ENCODE data around the gene A2M.

The A2M gene

DNA sequence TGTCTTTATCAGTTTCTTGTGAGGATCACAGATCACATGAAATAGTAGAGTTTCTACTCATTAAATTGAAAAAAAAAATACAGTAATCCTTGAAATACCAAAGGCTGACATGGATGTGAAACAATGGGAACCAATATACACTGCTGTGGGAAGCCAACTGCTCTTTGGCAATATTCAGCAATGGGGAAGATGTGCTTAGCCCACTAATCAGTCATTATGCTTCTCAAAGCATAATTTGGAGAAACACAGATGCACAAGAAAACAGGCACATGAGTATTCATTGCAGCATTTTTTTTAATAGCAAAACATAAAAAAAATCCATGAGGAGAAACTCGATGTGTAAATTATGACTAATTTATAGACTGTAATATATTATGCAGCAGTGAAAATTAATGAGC lies 40.6 kb downstream of the A2M start:
- DNase-seq (ENCODE audit: insufficient read length, low spot score), result no peak
- FAIRE-seq, result no peak

GRCh38 chr12:9074484-9075137 lies 41.1 kb downstream of the A2M start:
- no peak for FAIRE-seq
- DNase-seq (ENCODE audit: insufficient read length, low spot score), result no peak

DNA sequence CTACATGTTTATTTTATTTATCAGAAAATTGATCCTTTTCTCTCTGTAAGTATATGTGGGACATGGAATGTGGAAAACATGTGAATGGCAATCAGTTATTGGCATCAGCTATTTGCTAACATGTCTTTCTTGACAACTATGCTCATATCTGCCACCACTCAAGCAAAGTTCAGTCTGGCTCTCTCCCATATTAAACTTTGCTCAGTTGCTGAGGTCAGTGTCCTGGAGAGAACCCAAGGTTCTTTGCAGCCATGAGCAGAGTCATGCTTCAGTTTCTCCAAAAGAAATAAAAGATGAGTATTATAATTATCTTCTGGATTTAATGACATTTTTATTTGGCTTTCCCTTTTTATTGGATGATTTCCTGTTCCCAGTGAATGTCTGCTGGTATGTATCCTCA lies 42.6 kb downstream of the A2M start:
- FAIRE-seq, result no peak
- no peak for DNase-seq (ENCODE audit: insufficient read length, low spot score)

DNA sequence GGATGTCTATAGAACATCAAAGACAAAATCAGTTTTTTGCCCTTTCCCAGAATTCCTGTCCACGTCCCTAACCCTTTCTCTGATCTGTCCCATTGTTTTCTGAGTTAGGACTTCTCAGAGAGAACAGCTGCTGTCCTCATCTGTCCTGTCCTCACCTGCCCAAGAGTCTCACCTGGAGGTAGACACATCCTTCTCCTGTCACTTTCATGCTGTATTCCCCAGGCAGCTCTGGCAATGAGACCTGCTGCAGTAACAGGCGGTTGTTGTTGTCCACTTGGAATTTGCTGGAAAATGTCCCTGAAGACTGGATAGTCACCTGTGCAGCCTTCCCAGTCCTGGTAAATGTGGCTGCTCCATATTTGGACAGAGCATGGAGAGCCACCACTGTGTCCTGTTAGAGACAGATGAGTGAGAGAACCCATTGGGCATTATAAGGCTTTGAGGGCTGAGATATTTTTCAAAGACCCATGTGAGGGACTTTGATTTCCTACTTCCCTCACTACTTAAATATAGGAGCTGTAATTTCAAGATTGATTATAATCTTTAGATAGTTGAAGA lies 43.2 kb downstream of the A2M start:
- FAIRE-seq (no peak), DNase-seq (ENCODE audit: insufficient read length, low spot score) (no peak)

GRCh38 chr12:9071969-9072368 lies 43.8 kb downstream of the A2M start:
- no peak for DNase-seq (ENCODE audit: insufficient read length, low spot score)
- FAIRE-seq, result no peak

GRCh38 chr12:9071518-9071917 lies 44.2 kb downstream of the A2M start:
- DNase-seq (ENCODE audit: insufficient read length, low spot score) (no peak), FAIRE-seq (no peak)

- FAIRE-seq, result no peak
- DNase-seq (ENCODE audit: insufficient read length, low spot score), result no peak
Measured at GRCh38 chr12:9070351-9070750, 45.4 kb downstream of the A2M start.

- FAIRE-seq (no peak), DNase-seq (ENCODE audit: insufficient read length, low spot score) (no peak)
Measured at GRCh38 chr12:9068600-9068999, 47.1 kb downstream of the A2M start.

GRCh38 chr12:9068086-9068485 lies 47.6 kb downstream of the A2M start:
- FAIRE-seq (no peak), DNase-seq (ENCODE audit: insufficient read length, low spot score) (no peak)

GRCh38 chr12:9066755-9067423 lies 48.8 kb downstream of the A2M start:
- FAIRE-seq (no peak), DNase-seq (ENCODE audit: insufficient read length, low spot score) (no peak)

GRCh38 chr12:9066183-9066623 lies 49.5 kb downstream of the A2M start:
- FAIRE-seq, result no peak

DNA sequence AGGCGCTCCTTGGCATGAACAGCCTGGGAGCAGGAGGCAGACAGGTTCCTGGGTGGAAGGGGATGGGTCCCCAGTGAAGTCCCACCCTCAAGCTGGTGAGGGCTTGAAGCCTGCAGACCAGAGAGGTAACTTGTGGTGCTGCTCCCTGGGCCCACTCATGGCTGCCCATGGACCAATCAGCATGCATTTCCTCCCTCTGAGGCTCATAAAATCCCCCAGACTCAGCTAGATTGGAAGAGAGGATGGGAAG lies 50.2 kb downstream of the A2M start:
- DNase-seq (ENCODE audit: insufficient read length, low spot score) (no peak), FAIRE-seq (no peak)

More at GRCh38 chr12:9066183-9066623, 49.5 kb downstream of the A2M start:
- DNase-seq (ENCODE audit: insufficient read length, low spot score), result no peak

GRCh38 chr12:9064815-9065606 lies 50.7 kb downstream of the A2M start:
- DNase-seq (ENCODE audit: insufficient read length, low spot score) (peak; percentile 34), FAIRE-seq (no peak)

GRCh38 chr12:9064201-9064814 lies 51.4 kb downstream of the A2M start:
- FAIRE-seq (peak; percentile 9), DNase-seq (ENCODE audit: insufficient read length, low spot score) (peak; percentile 34)

DNA sequence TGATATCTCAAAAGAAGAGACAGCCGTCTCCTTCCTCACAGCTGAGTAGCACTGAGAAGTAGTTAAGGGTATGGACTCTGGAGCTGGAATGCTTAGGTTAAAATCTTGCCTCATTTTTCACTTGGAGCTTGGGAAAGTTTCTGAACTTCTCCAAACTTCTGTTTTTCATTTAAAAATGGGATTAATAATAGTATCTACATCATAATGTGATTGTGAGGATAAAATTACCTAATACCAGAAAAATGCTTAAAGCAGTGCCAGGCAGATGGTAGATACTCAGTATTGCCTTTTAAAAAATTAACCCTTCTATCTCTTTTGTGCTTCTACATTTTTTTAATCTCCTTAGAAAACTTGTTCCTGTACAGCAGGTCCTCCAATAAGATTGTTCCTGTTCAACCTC lies 63.1 kb downstream of the A2M start:
- FAIRE-seq (no peak), DNase-seq (ENCODE audit: insufficient read length, low spot score) (no peak)

DNA sequence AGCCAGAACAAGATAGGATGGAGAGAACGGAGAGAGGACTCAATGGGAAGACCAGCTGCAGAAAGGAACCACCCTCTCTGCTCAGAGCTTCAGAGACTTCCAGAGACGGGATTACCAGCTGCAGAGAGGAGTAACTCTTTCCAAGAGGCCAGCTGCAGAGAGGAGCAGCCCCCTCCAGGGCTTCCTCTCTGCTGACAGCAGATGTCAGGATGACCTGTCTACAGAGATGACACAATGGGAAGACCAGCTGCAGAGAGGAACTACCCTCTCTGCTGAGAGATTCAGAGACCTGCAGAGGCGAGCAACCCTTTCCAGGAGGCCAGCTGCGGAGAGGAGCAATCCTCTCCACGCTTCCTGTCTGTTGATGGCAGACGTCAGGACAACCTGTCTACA lies 64.6 kb downstream of the A2M start:
- no peak for FAIRE-seq
- DNase-seq (ENCODE audit: insufficient read length, low spot score), result no peak

DNA sequence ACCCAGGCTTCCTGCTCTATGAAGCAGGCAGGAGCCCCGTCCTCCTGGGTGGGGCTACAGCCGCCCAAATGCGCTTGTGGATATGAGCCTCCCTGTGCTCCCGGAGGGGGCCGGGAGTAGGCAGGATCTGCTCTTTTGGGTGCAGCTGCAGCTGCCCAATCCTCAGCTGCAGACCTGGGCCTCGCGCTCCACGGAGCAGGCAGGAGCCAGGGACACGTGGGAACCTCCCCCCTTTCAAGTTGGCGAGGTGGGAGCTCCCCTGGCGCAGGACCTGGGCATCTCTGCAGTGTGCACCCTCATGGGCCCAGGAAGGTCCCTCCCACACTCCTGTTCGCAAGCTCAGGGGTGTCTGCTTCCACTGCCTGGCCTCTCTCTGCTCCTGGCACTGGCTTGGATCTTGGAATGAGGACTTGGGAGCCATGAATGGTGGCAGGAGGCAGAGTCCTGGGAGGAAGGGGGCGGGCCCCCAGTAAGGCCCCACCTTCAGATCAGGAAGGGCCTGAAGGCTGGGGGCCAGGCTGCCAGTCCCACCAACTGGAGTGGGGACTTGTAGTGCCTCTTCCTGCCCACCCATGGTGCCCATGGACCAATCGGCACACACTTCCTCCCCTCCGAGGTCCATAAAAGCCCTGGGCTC lies 65.1 kb downstream of the A2M start:
- FAIRE-seq, result no peak

GRCh38 chr12:9049520-9050133 lies 66.1 kb downstream of the A2M start:
- FAIRE-seq (no peak), DNase-seq (ENCODE audit: insufficient read length, low spot score) (peak; percentile 11)

More for the DNA sequence above, 65.1 kb downstream of the A2M start:
- no peak for DNase-seq (ENCODE audit: insufficient read length, low spot score)

- FAIRE-seq (no peak), DNase-seq (ENCODE audit: insufficient read length, low spot score) (no peak)
Measured at GRCh38 chr12:9048930-9049329, 66.8 kb downstream of the A2M start.

DNA sequence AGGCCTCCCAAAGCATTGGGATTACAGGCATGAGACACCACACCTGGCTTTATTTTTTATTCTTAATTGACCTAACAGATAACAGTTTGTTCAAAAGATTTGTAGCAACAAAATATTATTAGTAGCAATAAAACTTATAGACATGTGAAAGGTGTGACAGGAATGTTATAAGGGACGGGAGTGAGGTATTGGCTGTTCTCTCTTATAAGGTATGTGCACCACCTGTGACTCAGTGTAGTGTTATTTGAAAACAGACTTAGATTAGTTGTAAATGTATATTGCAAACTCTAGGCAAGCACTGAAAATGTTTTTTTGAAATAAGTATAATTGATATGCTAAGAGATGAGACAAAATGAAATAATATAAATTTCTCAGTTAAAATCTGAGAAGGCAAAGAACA lies 68.6 kb downstream of the A2M start:
- no peak for DNase-seq (ENCODE audit: insufficient read length, low spot score)
- no peak for FAIRE-seq

Measured in HTR-8/SVneo (cell line).